ENCODE measurements around the gene BPHL. TPM values are rescaled to one million over a fixed set of nuclear protein-coding genes. Genes with fewer than 3 reads are reported as not detected.
"Not testable (repeated sequence)": the region's sequence is repeated elsewhere in the genome, so short reads cannot be mapped to it uniquely, and the experiment has no call there.

BPHL gene
- total RNA-seq, 1 experiment from 2014 or later = 7.1 TPM

- H3K27me3 ChIP-seq; H3K27ac ChIP-seq; H3K9me3 ChIP-seq (replicated peaks); DNase-seq; H3K4me3 ChIP-seq; H3K36me3 ChIP-seq; H3K4me1 ChIP-seq: not testable (repeated sequence)
Observed at GRCh38 chr6:3172789-3173188, 54.3 kb downstream of the BPHL start.

DNA sequence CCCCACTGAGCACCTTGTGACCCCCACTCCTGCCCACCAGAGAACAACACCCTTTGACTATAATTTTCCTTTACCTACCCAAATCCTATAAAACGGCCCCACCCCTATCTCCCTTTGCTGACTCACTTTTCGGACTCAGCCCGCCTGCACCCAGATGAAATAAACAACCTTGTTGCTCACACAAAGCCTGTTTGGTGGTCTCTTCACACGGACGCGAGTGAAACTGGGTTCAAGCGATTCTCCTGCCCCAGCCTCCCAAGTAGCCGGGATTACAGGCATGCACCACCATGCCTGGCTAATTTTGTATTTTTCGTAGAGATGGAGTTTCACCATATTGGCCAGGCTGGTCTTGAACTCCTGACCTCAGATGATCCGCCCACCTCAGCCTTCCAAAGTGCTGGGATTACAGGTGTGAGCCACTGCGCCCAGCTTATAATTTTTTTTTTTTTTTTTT lies 55.2 kb downstream of the BPHL start:
- H3K36me3 ChIP-seq; H3K27me3 ChIP-seq; DNase-seq; H3K27ac ChIP-seq; H3K4me3 ChIP-seq; H3K9me3 ChIP-seq (replicated peaks); H3K4me1 ChIP-seq: not testable (repeated sequence)

DNA sequence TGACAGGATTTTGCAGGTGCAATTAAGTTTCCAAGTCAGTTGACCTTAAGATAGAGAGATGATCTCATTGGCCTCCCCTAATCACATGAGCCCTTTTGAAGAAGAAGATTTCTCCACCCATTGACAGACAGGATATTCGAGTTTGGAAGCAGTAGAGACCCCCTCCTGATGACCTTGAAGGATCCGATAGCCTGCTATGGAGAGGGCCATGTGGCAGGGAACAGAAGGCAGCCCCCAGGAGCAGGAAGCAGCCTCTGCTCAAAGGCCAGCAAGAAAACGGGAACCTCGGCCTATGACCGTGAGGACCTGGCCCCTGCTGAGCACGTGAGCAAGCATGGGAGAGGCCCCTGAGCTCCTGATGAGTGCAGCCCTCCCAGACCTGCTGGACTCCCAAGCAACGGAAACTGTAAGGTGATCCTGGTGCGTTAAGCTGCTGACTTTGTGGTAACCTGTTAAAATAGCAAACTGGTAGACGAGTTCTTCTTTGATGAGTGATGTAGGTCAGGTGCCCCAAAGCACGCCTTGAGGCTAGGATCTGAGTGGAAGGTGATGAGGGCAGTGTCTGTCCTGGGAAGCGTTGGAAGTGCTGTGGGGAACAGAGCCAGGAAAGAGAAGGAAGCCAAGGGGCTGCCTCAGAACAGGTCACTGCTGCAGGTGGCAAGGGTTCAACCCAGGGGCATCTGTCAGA lies 57.3 kb downstream of the BPHL start:
- H3K36me3 ChIP-seq = no peaks in the 10 kb centered on the region
- DNase-seq = no peak
- H3K27ac ChIP-seq = no peak overlapping the region
- peaks cover 5% of the 10 kb centered on the region for H3K4me1 ChIP-seq
- H3K27me3 ChIP-seq = no peaks in the 10 kb centered on the region
- no peaks in the 10 kb centered on the region for H3K9me3 ChIP-seq (replicated peaks)
- no peak overlapping the region for H3K4me3 ChIP-seq

GRCh38 chr6:3176562-3177355 lies 58.2 kb downstream of the BPHL start:
- H3K27ac ChIP-seq = no peak overlapping the region
- no peaks in the 10 kb centered on the region for H3K27me3 ChIP-seq
- H3K36me3 ChIP-seq = no peaks in the 10 kb centered on the region
- H3K4me3 ChIP-seq = no peak overlapping the region
- no peaks in the 10 kb centered on the region for H3K9me3 ChIP-seq (replicated peaks)
- peak; percentile 73 to 80 for DNase-seq
- peaks cover 5% of the 10 kb centered on the region for H3K4me1 ChIP-seq

DNA sequence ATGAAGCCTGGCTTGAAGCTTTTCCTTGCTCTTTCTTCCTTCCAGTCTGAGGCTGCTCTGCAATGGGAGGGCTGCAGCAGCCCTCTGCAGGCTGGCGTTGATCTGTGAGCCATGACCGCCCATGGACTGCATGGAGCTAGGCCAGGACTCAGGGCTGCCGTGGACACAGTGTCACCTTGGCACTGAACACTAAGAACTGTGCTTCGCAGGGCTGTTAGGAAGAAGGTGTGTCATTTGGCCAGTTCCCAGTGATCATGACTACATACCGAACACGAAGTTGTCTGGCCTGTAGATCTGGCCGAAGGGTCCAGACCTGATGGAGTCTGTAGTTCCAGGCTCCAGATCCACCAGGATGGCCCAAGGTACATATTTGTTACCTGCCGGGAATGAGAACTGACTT lies 60.2 kb downstream of the BPHL start:
- not testable (repeated sequence) for H3K4me3 ChIP-seq; H3K36me3 ChIP-seq; H3K9me3 ChIP-seq (replicated peaks); H3K27me3 ChIP-seq; DNase-seq; H3K4me1 ChIP-seq; H3K27ac ChIP-seq

DNA sequence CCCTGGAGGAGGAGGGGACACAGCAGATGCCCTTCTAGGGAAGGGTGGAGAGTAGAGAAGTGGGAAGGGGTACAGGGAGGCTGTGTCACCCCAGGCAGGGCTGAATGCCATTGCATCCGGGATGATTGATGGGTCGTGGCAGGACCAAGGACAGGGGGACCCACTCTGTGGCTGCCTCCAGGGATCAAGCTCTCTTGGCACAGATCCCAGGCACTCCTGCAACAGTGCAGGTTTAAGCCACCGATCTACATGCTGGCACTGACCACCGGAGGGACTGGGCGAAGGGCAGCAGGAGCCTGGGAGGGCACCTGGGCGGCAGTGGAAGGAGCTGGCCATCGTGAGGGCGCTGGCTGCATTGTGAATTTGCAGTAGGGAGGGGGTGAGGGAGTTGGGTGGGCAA lies 61.4 kb downstream of the BPHL start:
- H3K36me3 ChIP-seq; H3K4me3 ChIP-seq; H3K9me3 ChIP-seq (replicated peaks); H3K4me1 ChIP-seq; DNase-seq; H3K27me3 ChIP-seq; H3K27ac ChIP-seq: not testable (repeated sequence)

- DNase-seq = no peak
- H3K4me3 ChIP-seq = no peak overlapping the region
- no peaks in the 10 kb centered on the region for H3K27me3 ChIP-seq
Observed at GRCh38 chr6:3181105-3181504, 62.6 kb downstream of the BPHL start.

DNA sequence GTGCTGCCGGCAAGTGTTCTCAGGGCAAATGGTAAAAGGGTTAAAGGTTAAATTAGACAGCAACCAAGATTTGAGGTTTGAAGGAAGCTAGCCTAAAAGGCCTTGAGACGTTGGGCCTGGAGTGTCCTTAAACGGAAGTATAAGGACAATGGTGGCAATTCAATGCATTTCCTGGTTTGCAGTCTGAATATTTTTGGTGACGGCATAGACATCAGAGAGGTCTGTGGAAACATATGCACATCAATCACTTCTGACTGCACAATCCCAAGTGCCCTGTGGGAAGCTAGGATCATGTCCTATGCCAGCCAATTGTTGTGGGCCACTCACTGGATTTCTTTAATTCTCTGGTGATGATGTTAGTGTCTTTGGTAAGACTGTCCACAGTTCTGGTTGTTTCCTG lies 64.6 kb downstream of the BPHL start:
- no peaks in the 10 kb centered on the region for H3K4me1 ChIP-seq
- H3K4me3 ChIP-seq = no peak overlapping the region
- H3K9me3 ChIP-seq (replicated peaks) = no peaks in the 10 kb centered on the region
- no peak for DNase-seq
- no peaks in the 10 kb centered on the region for H3K27me3 ChIP-seq
- no peaks in the 10 kb centered on the region for H3K36me3 ChIP-seq
- H3K27ac ChIP-seq = no peak overlapping the region

More at GRCh38 chr6:3181105-3181504, 62.6 kb downstream of the BPHL start:
- no peak overlapping the region for H3K27ac ChIP-seq
- H3K9me3 ChIP-seq (replicated peaks) = no peaks in the 10 kb centered on the region
- peaks cover 5% of the 10 kb centered on the region for H3K4me1 ChIP-seq
- H3K36me3 ChIP-seq = no peaks in the 10 kb centered on the region

DNA sequence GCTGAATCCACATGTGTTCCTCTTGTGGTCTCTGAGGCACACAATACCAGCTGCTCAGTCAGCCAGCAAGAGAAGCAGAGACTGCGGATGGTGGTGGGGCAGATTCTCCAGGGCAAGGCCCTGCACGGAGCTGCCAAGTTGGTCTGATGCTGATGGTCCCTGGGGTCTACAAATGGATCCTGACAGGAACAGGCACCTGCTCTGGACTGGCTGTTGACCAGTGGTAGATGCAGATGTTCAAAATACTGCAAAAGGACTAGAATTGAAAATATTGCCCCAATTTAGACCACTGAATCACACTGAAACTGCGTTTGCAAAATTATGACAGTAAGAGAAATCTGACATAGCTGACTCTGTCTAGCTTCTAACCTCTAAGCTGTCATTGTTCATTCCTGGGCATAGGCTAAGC lies 68.5 kb downstream of the BPHL start:
- no peak overlapping the region for H3K4me3 ChIP-seq
- no peaks in the 10 kb centered on the region for H3K27me3 ChIP-seq
- no peaks in the 10 kb centered on the region for H3K36me3 ChIP-seq
- H3K27ac ChIP-seq = no peak overlapping the region
- H3K9me3 ChIP-seq (replicated peaks) = no peaks in the 10 kb centered on the region
- no peaks in the 10 kb centered on the region for H3K4me1 ChIP-seq
- no peak for DNase-seq

DNA sequence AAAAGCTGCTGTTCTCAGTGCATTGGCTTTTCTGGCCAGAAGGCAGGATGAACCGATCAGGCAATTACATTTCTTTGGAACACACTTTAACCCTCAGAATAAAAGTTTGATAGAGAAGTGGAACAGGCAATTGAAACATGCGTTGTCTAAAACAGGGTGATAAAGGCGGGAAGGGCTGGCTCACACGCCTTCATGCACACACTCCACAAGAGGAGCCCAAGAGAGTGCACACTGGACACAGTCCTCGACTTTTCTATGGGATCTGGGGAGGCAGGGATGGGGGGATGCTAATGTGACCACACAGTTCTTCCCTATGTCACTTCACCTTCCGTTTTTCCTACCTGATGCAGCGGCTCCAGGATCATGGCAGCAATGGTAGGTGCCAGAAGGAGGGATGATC lies 69.8 kb downstream of the BPHL start:
- H3K4me1 ChIP-seq = no peaks in the 10 kb centered on the region
- H3K27ac ChIP-seq = no peak overlapping the region
- H3K36me3 ChIP-seq = no peaks in the 10 kb centered on the region
- H3K27me3 ChIP-seq = no peaks in the 10 kb centered on the region
- no peaks in the 10 kb centered on the region for H3K9me3 ChIP-seq (replicated peaks)
- H3K4me3 ChIP-seq = no peak overlapping the region
- no peak for DNase-seq

- H3K36me3 ChIP-seq; H3K27ac ChIP-seq; H3K4me1 ChIP-seq; H3K9me3 ChIP-seq (replicated peaks); H3K27me3 ChIP-seq; DNase-seq; H3K4me3 ChIP-seq: not testable (repeated sequence)
Observed at GRCh38 chr6:3189192-3189591, 70.7 kb downstream of the BPHL start.

- Histone ChIP-seq H3K4me3 (no peak overlapping the region), H3K4me1 (no peaks in the 10 kb centered on the region), H3K36me3 (no peaks in the 10 kb centered on the region), H3K27ac (no peak overlapping the region), H3K9me3 (replicated peaks) (no peaks in the 10 kb centered on the region), H3K27me3 (no peaks in the 10 kb centered on the region)
- no peak for DNase-seq
Observed at GRCh38 chr6:3190056-3190455, 71.5 kb downstream of the BPHL start.

DNA sequence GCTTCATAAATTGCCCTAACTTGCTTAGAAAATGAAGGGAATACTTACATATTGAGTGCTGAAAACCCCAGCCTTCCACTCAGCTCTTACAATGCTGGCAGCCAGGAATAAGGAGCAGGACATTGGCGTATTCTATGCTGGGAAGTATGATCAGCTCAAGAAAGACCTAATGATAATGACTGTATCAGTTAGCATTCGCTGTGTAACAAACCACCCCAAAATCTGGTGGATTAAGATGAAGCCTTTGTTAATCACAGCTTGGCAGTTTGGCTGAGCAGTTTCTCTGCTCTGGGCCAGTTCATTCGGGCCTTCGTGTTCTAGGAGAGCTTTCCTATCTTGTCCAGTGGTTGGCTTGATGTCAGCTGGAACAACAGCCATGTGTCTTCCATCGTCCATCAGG lies 72.3 kb downstream of the BPHL start:
- Histone ChIP-seq H3K36me3 (no peaks in the 10 kb centered on the region), H3K9me3 (replicated peaks) (no peaks in the 10 kb centered on the region)

GRCh38 chr6:3193102-3193849 lies 74.8 kb downstream of the BPHL start:
- Histone ChIP-seq H3K27ac (no peak overlapping the region), H3K36me3 (no peaks in the 10 kb centered on the region), H3K27me3 (no peaks in the 10 kb centered on the region), H3K4me3 (no peak overlapping the region), H3K4me1 (no peaks in the 10 kb centered on the region), H3K9me3 (replicated peaks) (no peaks in the 10 kb centered on the region)
- DNase-seq = no peak

More for the DNA sequence above, 72.3 kb downstream of the BPHL start:
- H3K4me3 ChIP-seq = no peak overlapping the region
- DNase-seq = no peak
- H3K4me1 ChIP-seq = no peaks in the 10 kb centered on the region
- H3K27me3 ChIP-seq = no peaks in the 10 kb centered on the region
- H3K27ac ChIP-seq = no peak overlapping the region

All from SJCRH30 (cell line).